ENCODE results near the gene TMEM151A.

Gene TMEM151A

DNA sequence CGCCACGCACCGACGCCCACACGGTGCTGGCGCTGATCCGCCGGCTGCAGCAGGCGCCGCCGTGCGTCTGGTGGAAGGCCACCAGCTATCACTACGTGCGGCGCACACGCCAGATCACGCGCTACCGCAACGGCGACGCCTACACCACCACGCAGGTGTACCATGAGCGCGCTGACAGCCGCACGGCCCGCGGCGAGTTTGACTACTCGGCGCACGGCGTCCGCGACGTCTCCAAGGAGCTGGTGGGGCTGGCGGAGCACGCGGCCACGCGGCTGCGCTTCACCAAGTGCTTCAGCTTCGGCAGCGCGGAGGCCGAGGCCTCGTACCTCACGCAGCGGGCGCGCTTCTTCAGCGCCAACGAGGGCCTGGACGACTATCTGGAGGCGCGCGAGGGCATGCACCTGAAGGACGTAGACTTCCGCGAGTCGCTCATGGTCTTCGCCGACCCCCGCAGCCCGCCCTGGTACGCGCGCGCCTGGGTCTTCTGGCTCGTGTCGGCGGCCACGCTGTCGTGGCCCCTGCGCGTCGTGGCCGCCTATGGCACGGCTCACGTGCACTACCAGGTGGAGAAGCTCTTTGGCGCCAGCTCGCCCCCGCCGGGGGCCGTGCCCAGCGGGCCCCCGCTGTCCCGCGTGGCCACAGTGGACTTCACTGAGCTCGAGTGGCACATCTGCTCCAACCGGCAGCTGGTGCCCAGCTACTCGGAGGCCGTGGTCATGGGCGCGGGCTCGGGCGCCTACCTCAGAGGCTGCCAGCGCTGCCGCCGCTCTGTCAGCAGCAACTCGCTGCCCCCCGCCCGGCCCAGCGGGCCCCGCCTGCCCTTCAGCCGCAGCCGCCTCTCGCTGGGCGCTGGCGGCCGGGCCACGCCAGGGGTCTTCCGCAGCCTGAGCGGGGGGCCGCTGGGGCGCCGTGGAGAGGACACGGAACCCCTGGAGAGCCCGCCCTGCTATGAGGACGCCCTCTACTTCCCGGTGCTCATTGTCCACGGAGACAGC lies 3.2 kb downstream of the TMEM151A start:
- H3K4me3 ChIP-seq (ENCODE audit: low read length, poor library complexity, severe bottlenecking), result no peak overlapping the region
- TF ChIP-seq EZH2phosphoT487 (IDR thresholded peaks at IDR 0.05; ENCODE audit: borderline replicate concordance), result no peak
- TF ChIP-seq, protein P1, sequence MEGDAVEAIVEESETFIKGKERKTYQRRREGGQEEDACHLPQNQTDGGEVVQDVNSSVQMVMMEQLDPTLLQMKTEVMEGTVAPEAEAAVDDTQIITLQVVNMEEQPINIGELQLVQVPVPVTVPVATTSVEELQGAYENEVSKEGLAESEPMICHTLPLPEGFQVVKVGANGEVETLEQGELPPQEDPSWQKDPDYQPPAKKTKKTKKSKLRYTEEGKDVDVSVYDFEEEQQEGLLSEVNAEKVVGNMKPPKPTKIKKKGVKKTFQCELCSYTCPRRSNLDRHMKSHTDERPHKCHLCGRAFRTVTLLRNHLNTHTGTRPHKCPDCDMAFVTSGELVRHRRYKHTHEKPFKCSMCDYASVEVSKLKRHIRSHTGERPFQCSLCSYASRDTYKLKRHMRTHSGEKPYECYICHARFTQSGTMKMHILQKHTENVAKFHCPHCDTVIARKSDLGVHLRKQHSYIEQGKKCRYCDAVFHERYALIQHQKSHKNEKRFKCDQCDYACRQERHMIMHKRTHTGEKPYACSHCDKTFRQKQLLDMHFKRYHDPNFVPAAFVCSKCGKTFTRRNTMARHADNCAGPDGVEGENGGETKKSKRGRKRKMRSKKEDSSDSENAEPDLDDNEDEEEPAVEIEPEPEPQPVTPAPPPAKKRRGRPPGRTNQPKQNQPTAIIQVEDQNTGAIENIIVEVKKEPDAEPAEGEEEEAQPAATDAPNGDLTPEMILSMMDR (conservative IDR thresholded peaks at IDR 0.05; ENCODE audit: low read length), result no peak
- H3K36me3 ChIP-seq (ENCODE audit: insufficient read depth, low read length), result no peaks in the 10 kb centered on the region
- H3K9me2 ChIP-seq (replicated peaks; ENCODE audit: low read depth, low read length), result no peaks in the 10 kb centered on the region
- no peak overlapping the region for H2AFZ ChIP-seq (ENCODE audit: low read length)
- no peaks in the 10 kb centered on the region for H3F3A ChIP-seq (ENCODE audit: low read depth)
- no peaks in the 10 kb centered on the region for H3K79me2 ChIP-seq (ENCODE audit: insufficient read depth, low read length)
- no peaks in the 10 kb centered on the region for H3K9me3 ChIP-seq (ENCODE audit: insufficient read depth, low read depth, low read length)
- no peak overlapping the region for H3K4me2 ChIP-seq (ENCODE audit: low read depth, low read length, poor library complexity, severe bottlenecking)
- H3K4me1 ChIP-seq (ENCODE audit: insufficient read depth, low read length, poor library complexity, severe bottlenecking), result peaks cover 4% of the 10 kb centered on the region
- no peaks in the 10 kb centered on the region for H4K20me1 ChIP-seq (ENCODE audit: insufficient read depth, low read length, poor library complexity, severe bottlenecking)
- H3K9ac ChIP-seq (ENCODE audit: low read depth, low read length, poor library complexity, severe bottlenecking), result no peak overlapping the region
- no peaks in the 10 kb centered on the region for H3K27me3 ChIP-seq (ENCODE audit: insufficient read depth, low read length, poor library complexity, severe bottlenecking)

DNA sequence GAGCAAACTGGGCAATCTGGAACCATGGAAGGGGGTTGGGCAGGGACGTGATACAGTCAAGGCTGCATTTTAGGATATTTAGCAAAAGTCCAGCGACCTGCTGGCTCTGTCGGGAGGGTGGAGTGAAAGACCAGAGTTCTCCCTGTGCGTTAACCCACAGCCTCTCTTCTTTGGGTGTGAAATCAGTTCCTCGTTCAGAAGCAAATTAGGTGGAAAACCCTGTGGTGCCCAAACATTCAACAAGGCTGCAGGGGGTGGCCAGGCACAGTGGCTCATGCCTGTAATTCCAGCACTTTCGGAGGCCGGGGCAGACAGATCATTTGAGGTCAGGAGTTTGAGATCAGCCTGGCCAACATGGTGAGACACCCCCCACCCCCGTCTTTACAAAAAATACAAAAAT lies 5.9 kb downstream of the TMEM151A start:
- Histone ChIP-seq H3K36me3 (ENCODE audit: insufficient read depth, low read length) (no peaks in the 10 kb centered on the region), H3F3A (ENCODE audit: low read depth) (no peaks in the 10 kb centered on the region), H3K4me3 (ENCODE audit: low read length, poor library complexity, severe bottlenecking) (no peak overlapping the region), H3K79me2 (ENCODE audit: insufficient read depth, low read length) (no peaks in the 10 kb centered on the region), H4K20me1 (ENCODE audit: insufficient read depth, low read length, poor library complexity, severe bottlenecking) (no peaks in the 10 kb centered on the region), H3K9me2 (replicated peaks; ENCODE audit: low read depth, low read length) (no peaks in the 10 kb centered on the region), H2AFZ (ENCODE audit: low read length) (no peak overlapping the region), H3K4me2 (ENCODE audit: low read depth, low read length, poor library complexity, severe bottlenecking) (no peak overlapping the region), H3K9me3 (ENCODE audit: insufficient read depth, low read depth, low read length) (no peaks in the 10 kb centered on the region), H3K4me1 (ENCODE audit: insufficient read depth, low read length, poor library complexity, severe bottlenecking) (no peaks in the 10 kb centered on the region), H3K27me3 (ENCODE audit: insufficient read depth, low read length, poor library complexity, severe bottlenecking) (no peaks in the 10 kb centered on the region), H3K9ac (ENCODE audit: low read depth, low read length, poor library complexity, severe bottlenecking) (no peak overlapping the region)
- TF ChIP-seq EZH2phosphoT487 (IDR thresholded peaks at IDR 0.05; ENCODE audit: borderline replicate concordance), result no peak
- TF ChIP-seq, protein P1 (conservative IDR thresholded peaks at IDR 0.05; ENCODE audit: low read length), result no peak

DNA sequence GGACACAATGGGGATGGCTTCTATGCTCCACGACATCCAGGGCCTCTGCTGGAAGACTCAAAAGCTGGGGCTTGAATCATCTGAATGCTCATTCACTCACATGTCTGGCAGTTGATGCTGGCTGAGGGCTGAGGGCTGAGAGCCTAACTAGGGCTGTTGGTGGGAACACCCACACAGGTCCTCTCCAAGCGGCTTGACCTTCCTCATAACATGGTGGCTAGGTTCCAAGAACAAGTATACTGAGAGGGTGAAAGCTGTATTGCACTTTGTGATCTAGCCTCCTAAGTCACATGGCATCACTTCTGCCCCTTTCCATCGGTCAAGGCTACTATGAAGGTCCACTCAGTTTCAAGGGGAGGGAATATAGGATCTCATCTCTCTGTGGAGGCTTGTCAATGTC lies 7.5 kb downstream of the TMEM151A start:
- Histone ChIP-seq H3K27me3 (ENCODE audit: insufficient read depth, low read length, poor library complexity, severe bottlenecking) (no peaks in the 10 kb centered on the region), H3K9me3 (ENCODE audit: insufficient read depth, low read depth, low read length) (no peaks in the 10 kb centered on the region)

More for the DNA sequence above, 7.5 kb downstream of the TMEM151A start:
- Histone ChIP-seq H3K9me2 (replicated peaks; ENCODE audit: low read depth, low read length) (no peaks in the 10 kb centered on the region), H3K4me3 (ENCODE audit: low read length, poor library complexity, severe bottlenecking) (no peak overlapping the region), H3K9ac (ENCODE audit: low read depth, low read length, poor library complexity, severe bottlenecking) (no peak overlapping the region), H3K4me1 (ENCODE audit: insufficient read depth, low read length, poor library complexity, severe bottlenecking) (no peaks in the 10 kb centered on the region), H3K36me3 (ENCODE audit: insufficient read depth, low read length) (no peaks in the 10 kb centered on the region), H3K4me2 (ENCODE audit: low read depth, low read length, poor library complexity, severe bottlenecking) (no peak overlapping the region), H2AFZ (ENCODE audit: low read length) (no peak overlapping the region), H3K79me2 (ENCODE audit: insufficient read depth, low read length) (no peaks in the 10 kb centered on the region), H3F3A (ENCODE audit: low read depth) (no peaks in the 10 kb centered on the region), H4K20me1 (ENCODE audit: insufficient read depth, low read length, poor library complexity, severe bottlenecking) (no peaks in the 10 kb centered on the region)
- TF ChIP-seq EZH2phosphoT487 (IDR thresholded peaks at IDR 0.05; ENCODE audit: borderline replicate concordance), result no peak
- TF ChIP-seq, protein P1 (conservative IDR thresholded peaks at IDR 0.05; ENCODE audit: low read length), result no peak
